ENCODE measurements around the gene GAS2L1.
"Not testable (repeated sequence)": the region's sequence is repeated elsewhere in the genome, so short reads cannot be mapped to it uniquely, and the experiment has no call there.

Gene GAS2L1

DNA sequence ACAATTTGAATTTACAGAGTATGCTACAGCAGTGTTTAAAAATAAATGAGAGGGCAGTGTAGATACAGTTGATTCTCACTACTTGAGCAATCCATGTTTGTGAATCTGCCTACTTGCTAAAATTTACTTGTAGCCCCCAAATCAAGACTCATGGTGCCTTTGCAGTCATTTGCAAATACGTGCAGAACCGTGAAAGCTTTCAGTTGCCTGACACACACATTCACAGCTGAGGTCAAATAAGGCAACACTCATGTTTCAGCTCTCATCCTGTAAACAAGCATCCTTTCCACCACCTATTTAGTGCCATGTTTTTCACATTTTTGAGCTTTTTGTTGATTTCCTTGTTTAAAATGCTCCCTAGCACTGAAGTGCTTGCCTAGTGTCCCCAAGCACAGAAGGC is 41.6 kb downstream of the GAS2L1 start:
- H3K4me3 ChIP-seq (replicated peaks; ENCODE audit: low read depth, low read length), result no peak overlapping the region
- no peak for DNase-seq (ENCODE audit: low read depth)
- TF ChIP-seq, protein P1, sequence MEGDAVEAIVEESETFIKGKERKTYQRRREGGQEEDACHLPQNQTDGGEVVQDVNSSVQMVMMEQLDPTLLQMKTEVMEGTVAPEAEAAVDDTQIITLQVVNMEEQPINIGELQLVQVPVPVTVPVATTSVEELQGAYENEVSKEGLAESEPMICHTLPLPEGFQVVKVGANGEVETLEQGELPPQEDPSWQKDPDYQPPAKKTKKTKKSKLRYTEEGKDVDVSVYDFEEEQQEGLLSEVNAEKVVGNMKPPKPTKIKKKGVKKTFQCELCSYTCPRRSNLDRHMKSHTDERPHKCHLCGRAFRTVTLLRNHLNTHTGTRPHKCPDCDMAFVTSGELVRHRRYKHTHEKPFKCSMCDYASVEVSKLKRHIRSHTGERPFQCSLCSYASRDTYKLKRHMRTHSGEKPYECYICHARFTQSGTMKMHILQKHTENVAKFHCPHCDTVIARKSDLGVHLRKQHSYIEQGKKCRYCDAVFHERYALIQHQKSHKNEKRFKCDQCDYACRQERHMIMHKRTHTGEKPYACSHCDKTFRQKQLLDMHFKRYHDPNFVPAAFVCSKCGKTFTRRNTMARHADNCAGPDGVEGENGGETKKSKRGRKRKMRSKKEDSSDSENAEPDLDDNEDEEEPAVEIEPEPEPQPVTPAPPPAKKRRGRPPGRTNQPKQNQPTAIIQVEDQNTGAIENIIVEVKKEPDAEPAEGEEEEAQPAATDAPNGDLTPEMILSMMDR (IDR thresholded peaks at IDR 0.05; ENCODE audit: low read length, missing control alignments), result no peak

DNA sequence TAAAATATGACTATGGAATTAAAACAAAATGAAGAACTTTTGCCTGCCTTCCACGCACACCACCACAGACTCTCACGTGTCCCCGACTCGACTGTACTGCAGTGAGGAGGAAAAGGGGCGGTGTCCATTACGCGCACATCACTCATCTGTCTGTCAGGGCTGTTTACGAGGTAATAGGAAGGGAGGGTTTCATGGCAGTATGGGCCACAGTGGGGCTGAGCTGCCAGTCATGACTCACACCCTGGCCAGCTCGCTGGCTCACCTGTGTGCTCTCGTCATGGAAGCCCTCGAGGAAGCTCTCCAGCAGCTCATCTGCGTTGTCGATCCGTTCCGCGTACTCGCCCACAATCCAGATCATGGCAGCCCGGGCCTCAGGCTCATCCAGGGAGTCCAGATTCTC is 42.5 kb downstream of the GAS2L1 start:
- H3K4me3 ChIP-seq (replicated peaks; ENCODE audit: low read depth, low read length), result no peak overlapping the region
- TF ChIP-seq, protein P1 (IDR thresholded peaks at IDR 0.05; ENCODE audit: low read length, missing control alignments), result no peak
- no peak for DNase-seq (ENCODE audit: low read depth)

DNA sequence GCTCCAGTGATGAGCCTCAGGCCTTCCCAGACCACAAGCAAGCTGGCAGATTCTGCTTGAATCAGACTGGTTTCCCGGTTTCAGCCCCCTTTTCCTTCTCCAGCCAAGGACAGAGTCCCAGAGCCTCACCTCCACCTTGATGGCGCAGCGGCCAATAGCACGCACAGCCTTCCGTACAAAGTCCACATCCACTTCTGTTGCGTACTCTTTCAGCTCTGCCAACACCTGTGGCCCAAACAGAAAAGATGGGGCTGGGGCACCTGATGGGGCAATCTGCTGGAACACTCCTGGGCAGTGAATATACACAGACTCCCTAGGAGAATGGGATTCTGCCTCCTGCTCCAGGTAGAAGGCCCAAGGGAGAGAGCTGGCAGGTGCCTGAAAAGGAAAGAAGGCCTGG is 44.6 kb downstream of the GAS2L1 start:
- TF ChIP-seq, protein P1 (IDR thresholded peaks at IDR 0.05; ENCODE audit: low read length, missing control alignments), result no peak
- DNase-seq (ENCODE audit: low read depth), result no peak
- H3K4me3 ChIP-seq (replicated peaks; ENCODE audit: low read depth, low read length), result no peak overlapping the region

DNA sequence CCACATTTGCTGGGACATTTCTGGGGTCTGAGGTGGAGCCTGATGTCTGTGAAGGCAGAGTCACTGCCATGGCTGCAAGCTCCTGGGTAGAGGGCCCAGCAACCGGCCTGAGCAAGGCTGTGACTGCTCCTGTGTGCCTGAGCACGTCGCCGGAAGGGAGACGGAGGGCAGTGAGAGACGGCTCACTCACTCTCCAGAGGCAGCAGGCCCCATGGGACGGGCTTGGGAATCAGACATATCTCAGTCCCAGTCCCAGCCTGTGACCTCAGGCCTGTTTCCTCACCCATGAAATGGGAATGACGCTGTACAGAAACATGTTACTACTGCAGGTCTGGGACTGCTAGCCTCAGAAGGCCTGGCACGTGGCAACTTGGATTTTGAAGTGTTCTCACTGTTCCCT is 45.4 kb downstream of the GAS2L1 start:
- DNase-seq (ENCODE audit: low read depth), result no peak
- TF ChIP-seq, protein P1 (IDR thresholded peaks at IDR 0.05; ENCODE audit: low read length, missing control alignments), result no peak

DNA sequence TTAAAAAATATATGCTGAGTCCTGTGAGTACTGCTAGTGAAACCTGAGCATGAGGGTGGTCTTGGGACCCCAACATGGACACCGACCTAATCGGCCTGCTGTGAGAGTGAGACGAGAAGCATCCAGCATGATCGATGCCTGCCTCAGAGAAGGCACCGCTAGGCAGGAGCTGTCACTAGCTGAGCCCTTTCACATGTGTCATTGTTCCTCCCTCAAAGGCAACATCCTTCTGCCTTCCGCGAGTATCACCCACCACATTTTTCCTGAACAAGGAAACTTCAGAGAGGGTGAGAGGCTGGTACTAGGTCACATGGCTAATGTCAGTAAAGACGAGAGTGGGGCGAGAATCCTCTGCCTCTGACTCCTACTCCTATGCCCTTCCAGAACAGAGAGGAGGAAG is 46.3 kb downstream of the GAS2L1 start:
- TF ChIP-seq, protein P1 (IDR thresholded peaks at IDR 0.05; ENCODE audit: low read length, missing control alignments), result no peak
- DNase-seq (ENCODE audit: low read depth), result no peak
- no peak overlapping the region for H3K4me3 ChIP-seq (replicated peaks; ENCODE audit: low read depth, low read length)

More for the DNA sequence above, 45.4 kb downstream of the GAS2L1 start:
- H3K4me3 ChIP-seq (replicated peaks; ENCODE audit: low read depth, low read length), result no peak overlapping the region

DNA sequence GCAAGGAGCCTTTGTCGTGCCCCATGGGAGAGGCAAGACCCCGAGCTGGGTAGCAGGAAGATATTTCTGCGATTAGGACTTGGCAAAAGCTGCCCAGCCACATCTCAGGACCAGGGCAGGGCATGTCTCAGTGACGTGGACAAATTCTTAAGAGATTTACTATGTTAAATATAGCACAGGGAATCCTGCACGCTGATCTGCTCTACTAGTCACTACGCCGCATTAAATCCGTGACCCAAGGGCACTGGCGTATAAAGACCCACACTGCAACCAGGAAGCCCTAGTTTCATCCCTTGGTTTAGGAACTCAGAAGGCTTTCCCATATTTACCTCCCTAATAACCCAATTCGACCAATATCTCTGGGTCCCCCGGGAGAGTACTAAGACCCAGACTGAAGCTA is 46.8 kb downstream of the GAS2L1 start:
- H3K4me3 ChIP-seq (replicated peaks; ENCODE audit: low read depth, low read length), result no peak overlapping the region
- TF ChIP-seq, protein P1 (IDR thresholded peaks at IDR 0.05; ENCODE audit: low read length, missing control alignments), result no peak
- no peak for DNase-seq (ENCODE audit: low read depth)

DNA sequence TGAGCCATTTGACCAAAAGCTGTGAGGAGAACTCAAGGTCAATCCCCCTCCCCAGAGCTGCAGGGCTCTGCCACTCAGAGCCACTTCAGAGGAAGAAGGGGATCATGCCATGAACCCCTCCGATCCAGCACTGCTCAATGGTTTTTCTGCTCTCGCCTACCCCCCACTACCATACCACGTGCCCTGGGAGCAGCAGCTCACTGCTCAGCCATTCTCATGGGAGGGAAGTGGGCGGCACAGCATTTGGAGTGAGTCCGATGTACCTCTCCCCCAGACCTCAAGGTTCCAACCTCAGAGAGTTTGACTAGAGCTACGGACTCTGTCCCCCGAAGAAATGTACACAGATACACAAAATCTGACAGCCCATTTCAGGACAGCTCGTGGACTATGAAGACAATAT is 47.4 kb downstream of the GAS2L1 start:
- H3K4me3 ChIP-seq (replicated peaks; ENCODE audit: low read depth, low read length), result no peak overlapping the region
- DNase-seq (ENCODE audit: low read depth), result no peak
- TF ChIP-seq, protein P1 (IDR thresholded peaks at IDR 0.05; ENCODE audit: low read length, missing control alignments), result no peak

DNA sequence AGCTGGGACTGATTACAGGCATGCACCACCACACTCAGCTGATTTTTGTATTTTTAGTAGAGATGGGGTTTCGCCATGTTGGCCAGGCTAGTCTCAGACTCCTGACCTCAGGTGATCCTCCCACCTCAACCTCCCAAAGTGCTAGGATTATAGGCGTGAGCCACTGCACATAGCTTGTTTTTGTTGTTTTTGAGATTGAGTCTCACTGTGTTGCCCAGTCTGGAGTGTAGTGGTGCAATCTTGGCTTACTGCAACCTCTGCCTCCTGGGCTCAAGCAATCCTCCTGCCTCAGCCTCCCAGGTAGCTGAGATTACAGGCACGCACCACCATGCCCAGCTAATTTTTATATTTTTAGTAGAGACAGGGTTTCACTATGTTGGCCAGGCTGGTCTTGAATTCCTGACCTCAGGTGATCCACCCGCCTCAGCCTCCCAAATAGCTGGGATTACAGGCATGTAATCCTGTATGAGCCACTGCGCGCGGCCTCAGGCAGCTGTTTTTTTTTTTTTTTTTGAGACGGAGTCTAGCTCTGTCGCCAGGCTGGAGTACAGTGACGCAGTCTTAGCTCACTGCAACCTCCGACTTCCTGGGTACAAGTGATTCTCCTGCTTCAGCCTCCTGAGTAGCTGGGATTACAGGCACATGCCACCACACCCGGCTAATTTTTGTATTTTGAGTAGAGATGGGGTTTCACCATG is 50.9 kb downstream of the GAS2L1 start:
- DNase-seq (ENCODE audit: low read depth); H3K4me3 ChIP-seq (replicated peaks; ENCODE audit: low read depth, low read length): not testable (repeated sequence)

Data from fibroblast of pulmonary artery (primary cell).